Mesothelial cell of epicardium (in vitro differentiated cells): Measurements from ENCODE around the gene MS4A10. TPM values are rescaled to one million over a fixed set of nuclear protein-coding genes. Genes with fewer than 3 reads are reported as not detected.

Source experiments
- DNase-seq, 2 experiments: peaks; one replicate each; pipeline ENCODE4 v3.0.0; 2021; ENCODE audit warnings: low spot score in 2 of 2; ENCODE audit not compliant: unreplicated experiment in 2 of 2
- H3K27ac Mint-ChIP-seq: 2 replicates; pipeline ENCODE4 v1.8.0; 2021; ENCODE audit warnings: mixed read lengths
- H3K27me3 Mint-ChIP-seq: 2 replicates; pipeline ENCODE4 v1.8.0; 2021; ENCODE audit warnings: low read depth, mixed read lengths
- H3K36me3 Mint-ChIP-seq: 2 replicates; pipeline ENCODE4 v1.8.0; 2021; ENCODE audit warnings: mixed read lengths
- H3K4me1 Mint-ChIP-seq: 2 replicates; pipeline ENCODE4 v1.8.0; 2021; ENCODE audit warnings: mixed read lengths
- H3K4me3 Mint-ChIP-seq: 2 replicates; pipeline ENCODE4 v1.8.0; 2021; ENCODE audit warnings: mild to moderate bottlenecking, moderate library complexity, mixed read lengths
- H3K9me3 Mint-ChIP-seq: 2 replicates; pipeline ENCODE4 v1.8.0; 2021; ENCODE audit warnings: mixed read lengths
- total RNA-seq: library from RNA; stranded (reverse); gene quantifications from 3 replicates; pipeline ENCODE4 v1.2.1, GENCODE V29; 2021
- TF ChIP-seq, protein P1 (sequence below): fragments of 200-600 bp; sonication (generic); IDR thresholded peaks from one replicate; pipeline ENCODE4 v1.5.0; 2021; ENCODE audit warnings: antibody characterized with exemption; ENCODE audit not compliant: unreplicated experiment

MS4A10 gene
- total RNA-seq, 1 donor from 2014 or later = not detected

DNA sequence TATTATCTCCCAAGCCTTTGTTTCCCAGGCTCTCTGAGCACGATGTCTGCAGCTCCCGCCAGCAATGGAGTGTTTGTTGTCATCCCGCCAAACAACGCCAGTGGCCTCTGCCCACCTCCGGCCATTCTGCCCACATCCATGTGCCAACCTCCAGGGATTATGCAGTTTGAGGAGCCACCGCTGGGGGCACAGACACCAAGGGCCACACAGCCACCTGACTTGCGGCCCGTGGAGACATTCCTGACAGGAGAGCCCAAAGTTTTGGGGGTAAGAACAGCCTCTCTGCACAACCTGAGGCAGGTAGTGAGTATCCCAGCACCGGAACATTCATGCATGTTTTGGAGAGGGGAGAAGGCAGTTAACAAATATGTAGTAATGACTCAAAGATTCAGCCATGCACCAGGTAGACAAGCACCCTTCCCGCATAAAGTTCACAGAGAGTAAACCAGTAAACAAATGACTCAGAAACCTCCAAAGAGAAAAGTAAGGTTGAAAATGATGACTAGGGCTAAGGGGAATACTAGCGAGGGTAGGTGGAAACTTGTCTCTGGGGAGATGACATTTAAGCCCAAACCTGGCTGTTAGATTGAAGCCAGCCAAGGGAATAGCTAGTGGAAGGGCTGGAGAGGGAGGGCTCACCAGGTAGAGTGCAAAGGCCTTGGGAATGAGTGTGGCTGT, 21.3 kb upstream of the MS4A10 start:
- H3K27me3 Mint-ChIP-seq = peaks cover 5% of the 10 kb centered on the region
- TF ChIP-seq, protein P1, sequence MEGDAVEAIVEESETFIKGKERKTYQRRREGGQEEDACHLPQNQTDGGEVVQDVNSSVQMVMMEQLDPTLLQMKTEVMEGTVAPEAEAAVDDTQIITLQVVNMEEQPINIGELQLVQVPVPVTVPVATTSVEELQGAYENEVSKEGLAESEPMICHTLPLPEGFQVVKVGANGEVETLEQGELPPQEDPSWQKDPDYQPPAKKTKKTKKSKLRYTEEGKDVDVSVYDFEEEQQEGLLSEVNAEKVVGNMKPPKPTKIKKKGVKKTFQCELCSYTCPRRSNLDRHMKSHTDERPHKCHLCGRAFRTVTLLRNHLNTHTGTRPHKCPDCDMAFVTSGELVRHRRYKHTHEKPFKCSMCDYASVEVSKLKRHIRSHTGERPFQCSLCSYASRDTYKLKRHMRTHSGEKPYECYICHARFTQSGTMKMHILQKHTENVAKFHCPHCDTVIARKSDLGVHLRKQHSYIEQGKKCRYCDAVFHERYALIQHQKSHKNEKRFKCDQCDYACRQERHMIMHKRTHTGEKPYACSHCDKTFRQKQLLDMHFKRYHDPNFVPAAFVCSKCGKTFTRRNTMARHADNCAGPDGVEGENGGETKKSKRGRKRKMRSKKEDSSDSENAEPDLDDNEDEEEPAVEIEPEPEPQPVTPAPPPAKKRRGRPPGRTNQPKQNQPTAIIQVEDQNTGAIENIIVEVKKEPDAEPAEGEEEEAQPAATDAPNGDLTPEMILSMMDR = no peak
- H3K9me3 Mint-ChIP-seq = no peaks in the 10 kb centered on the region
- no peaks in the 10 kb centered on the region for H3K36me3 Mint-ChIP-seq
- peaks cover 13% of the 10 kb centered on the region for H3K4me1 Mint-ChIP-seq
- H3K4me3 Mint-ChIP-seq = no peak overlapping the region
- no peak for DNase-seq
- no peak overlapping the region for H3K27ac Mint-ChIP-seq

- H3K4me1 Mint-ChIP-seq = peaks cover 5% of the 10 kb centered on the region
- DNase-seq = no peak
- H3K4me3 Mint-ChIP-seq = no peak overlapping the region
- no peak overlapping the region for H3K27ac Mint-ChIP-seq
- TF ChIP-seq, protein P1 = no peak
- H3K36me3 Mint-ChIP-seq = no peaks in the 10 kb centered on the region
- H3K9me3 Mint-ChIP-seq = no peaks in the 10 kb centered on the region
- peaks cover 5% of the 10 kb centered on the region for H3K27me3 Mint-ChIP-seq
Measured at GRCh38 chr11:60764879-60765278, 20.3 kb upstream of the MS4A10 start.

DNA sequence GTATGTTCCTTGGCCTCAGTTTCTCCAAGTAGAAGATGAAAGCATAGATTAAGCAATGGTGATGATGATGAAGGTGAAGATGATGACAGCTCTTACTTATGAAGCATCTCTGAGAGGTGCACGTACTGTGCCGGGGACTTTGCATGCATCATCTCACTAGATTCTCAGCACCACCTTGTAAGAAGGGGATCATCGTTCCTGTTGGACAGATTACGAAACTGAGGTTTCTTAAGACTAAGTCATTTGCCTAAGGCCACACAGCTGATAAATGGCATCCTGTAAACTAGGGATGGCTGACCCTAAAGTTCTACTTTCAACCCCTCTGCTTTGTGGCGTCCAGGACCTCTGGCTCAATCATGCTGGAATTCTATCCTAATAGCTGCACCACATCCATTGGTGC, 19.8 kb upstream of the MS4A10 start:
- H3K9me3 Mint-ChIP-seq = no peaks in the 10 kb centered on the region
- no peak overlapping the region for H3K4me3 Mint-ChIP-seq
- peaks cover under 1% of the 10 kb centered on the region for H3K4me1 Mint-ChIP-seq
- peaks cover 5% of the 10 kb centered on the region for H3K27me3 Mint-ChIP-seq
- TF ChIP-seq, protein P1 = no peak
- H3K27ac Mint-ChIP-seq = no peak overlapping the region
- no peak for DNase-seq
- no peaks in the 10 kb centered on the region for H3K36me3 Mint-ChIP-seq

- Mint-ChIP-seq H3K9me3 (no peaks in the 10 kb centered on the region), H3K4me3 (no peak overlapping the region), H3K36me3 (no peaks in the 10 kb centered on the region), H3K27ac (no peak overlapping the region), H3K4me1 (no peaks in the 10 kb centered on the region), H3K27me3 (peaks cover 5% of the 10 kb centered on the region)
- no peak for DNase-seq
- TF ChIP-seq, protein P1 = no peak
Measured at GRCh38 chr11:60766547-60766946, 18.6 kb upstream of the MS4A10 start.

GRCh38 chr11:60767388-60767811, 17.7 kb upstream of the MS4A10 start:
- Mint-ChIP-seq H3K27ac (no peak overlapping the region), H3K27me3 (peaks cover 5% of the 10 kb centered on the region), H3K36me3 (no peaks in the 10 kb centered on the region), H3K4me1 (no peaks in the 10 kb centered on the region), H3K9me3 (no peaks in the 10 kb centered on the region), H3K4me3 (no peak overlapping the region)
- no peak for DNase-seq
- TF ChIP-seq, protein P1 = peak; percentile 40
